Activated naive CD8-positive, alpha-beta T cell treated with anti-CD3 and anti-CD28 coated beads, Interleukin-2, amount 50 U/mL, for 16 hours (primary cell): Measurements from ENCODE around the gene ZNF134.

Experiments
- DNase-seq: peaks from one replicate; pipeline ENCODE4 v3.0.0-alpha.2; 2020; ENCODE audit warnings: low read depth, low spot score

ZNF134 gene

GRCh38 chr19:57613941-57614743 is at the start of gene ZNF134:
Gene ZNF134 (plus strand): TSS chr19:57614242. CDS start chr19:57619469, 5,227 bp downstream.
- DNase-seq = peak; percentile 84

GRCh38 chr19:57566396-57567265 is 47.4 kb upstream of the ZNF134 start:
- no peak for DNase-seq

- no peak for DNase-seq
Measured at GRCh38 chr19:57570707-57571106, 43.3 kb upstream of the ZNF134 start.

DNA sequence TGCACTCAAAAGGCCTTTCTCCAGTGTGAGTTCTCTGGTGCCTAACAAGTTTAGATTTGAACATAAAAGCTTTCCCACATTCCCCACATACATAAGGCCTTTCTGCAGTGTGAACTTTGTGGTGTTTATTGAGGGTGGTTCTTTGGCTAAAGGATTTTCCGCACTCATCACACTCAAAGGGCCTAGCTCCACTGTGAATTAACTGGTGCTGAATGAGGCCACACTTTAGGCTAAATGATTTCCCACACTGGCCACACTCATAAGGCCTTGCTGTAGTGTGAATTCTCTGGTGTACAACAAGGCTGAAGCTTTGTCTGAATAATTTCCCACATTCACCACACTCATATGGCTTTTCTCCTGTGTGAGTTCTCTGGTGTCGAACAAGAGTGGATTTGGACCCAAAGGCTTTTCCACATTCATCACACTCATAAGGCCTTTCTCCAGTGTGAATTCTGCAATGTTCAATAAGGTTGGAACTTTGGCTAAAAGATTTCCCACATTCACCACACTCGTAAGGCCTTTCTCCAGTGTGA is 41.6 kb upstream of the ZNF134 start:
- DNase-seq = no peak

GRCh38 chr19:57576661-57577060 is 37.4 kb upstream of the ZNF134 start:
- no peak for DNase-seq

DNA sequence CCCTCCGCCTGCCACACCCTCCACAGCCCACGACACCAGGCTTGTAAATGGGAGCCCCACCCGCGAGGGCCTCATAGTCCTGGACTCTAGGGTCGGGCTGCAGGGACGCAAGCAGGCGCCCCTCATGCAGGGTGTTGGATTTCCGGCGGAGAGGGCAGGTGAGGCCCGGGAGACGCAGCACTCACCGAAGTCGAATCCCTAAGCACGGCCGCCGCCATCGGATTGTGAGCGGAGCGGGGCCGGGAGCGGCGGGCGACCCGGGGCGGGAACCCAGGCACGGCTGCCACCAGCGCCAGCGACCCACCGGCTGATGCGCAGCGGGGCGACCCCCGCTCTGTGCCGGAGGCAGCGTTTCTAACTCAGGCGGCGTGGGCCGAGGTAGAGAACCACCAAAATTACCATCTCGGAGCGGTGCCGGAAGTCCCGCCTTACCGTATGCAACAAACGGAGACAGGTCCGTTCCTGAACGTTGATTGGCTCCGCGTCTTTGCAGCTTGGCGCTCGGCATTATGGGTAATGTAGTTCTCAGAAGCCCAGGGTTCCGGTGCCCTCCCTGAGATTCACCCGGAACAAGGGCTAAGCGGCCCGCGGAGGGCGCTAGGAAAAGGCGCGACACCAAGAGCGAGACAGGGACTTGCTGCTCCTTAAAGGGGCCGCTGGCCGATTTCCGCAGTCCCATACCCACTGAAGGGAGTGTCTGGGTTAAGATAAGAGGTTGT is 35.4 kb upstream of the ZNF134 start, which contains the start of gene ZNF416:
TSS of gene ZNF416 (minus strand) at position 425 of the 719 bp plus-strand sequence. CDS start at position 218, 207 bp downstream.
- peak; percentile 93 for DNase-seq

DNA sequence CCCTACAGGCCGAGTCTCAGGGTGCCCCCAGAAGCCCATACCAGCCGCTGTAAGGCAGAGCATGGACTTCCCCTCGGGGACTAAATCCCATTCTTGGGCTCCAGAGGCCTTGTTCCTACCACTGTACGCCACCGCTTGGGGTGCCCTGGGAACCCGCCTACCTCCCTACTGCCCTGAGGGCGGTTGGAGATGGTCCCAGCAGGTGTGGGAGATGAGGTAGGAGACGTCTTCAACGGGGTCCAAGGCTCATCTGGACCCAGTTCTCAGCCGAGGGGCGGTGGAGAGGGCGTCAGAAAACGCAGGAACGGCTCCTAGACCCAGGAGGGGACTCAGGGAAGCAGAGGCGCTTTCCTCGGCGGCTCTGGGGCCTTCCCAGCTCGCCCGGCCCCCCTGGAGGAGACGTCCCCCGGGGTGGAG is 30.9 kb upstream of the ZNF134 start:
- DNase-seq = no peak

DNA sequence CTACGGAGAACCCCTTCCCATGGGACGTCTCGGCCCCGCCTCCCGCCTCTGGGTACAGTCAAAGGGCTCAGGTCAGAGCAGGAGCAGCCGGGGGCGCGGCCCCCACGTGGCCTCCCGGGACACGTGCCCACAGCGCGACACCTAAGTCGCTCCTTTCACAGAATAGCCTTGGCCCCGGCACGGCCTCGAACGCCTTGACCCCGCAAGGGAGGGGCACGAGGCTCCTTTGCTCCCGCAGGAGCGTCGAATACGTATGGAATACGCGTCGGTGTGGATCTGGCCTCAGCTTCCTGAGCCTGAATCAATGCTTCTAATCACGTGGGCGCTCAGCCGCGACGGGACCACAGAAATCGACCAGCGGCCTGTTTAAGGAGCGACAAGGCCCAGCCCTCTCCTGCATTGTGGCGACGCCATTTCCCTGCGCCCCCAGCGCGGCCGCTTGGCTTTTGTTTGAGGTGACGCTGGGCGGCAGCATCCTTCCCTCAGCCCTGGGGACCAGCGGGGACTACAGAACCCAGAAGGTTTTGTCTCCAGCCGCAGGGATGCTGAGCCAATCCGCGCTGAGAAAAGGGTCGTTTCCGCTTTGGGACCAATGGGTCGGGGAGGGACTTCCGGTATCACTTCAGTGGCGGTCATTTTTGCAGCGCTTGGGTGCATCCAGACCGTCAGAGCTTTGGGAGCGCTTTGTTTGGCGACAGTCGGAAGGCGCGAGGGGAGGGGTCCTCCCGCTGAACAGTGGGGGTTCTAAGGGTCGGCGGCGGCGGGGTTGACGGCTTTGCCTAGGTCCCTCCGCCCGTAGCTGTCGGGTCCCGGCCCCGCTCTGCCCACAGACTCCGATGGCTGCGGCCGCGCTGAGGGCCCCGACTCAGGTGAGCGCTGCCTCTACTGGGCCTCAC is 30.3 kb upstream of the ZNF134 start, which contains the start of gene ZIK1:
TSS of gene ZIK1 (plus strand) at position 625 of the 896 bp plus-strand sequence. CDS start at position 837, 212 bp downstream.
- DNase-seq = peak; percentile 76

- no peak for DNase-seq
Measured at GRCh38 chr19:57587529-57587928, 26.5 kb upstream of the ZNF134 start.

- DNase-seq = no peak
Measured at GRCh38 chr19:57599377-57599760, 14.7 kb upstream of the ZNF134 start.

DNA sequence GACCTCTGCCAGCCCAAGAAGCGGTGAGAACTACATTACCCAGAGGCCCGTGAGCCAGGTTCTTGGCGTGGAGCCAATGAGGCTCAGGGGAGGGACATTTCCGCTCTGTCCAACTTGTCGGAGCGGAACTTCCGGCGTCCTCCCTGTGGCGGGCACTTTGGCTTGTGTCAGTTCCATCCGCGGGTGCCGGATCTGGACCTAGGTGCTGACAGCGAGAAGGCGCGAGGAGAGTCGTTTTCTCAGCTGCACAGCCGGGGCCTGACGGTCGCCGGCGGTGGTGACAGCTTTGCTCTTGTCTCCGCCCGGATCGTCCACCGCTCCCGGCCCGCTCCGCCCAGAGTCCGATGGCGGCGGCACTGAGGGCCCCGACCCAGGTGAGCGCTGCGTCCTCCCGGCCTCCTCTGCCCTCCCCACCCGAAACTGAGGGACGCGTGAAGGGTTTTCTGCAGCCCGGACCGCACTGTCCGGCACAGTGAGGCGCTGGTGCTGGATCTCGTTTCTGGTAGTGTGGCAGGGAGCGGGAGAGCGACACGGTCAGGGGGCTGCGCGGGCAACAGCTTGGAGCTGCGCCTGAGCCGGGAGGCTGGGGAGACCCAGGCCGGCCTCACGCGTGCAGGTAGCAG is 14.2 kb upstream of the ZNF134 start, which contains the start of gene ZNF530:
TSS of gene ZNF530 (plus strand) at position 125 of the 623 bp plus-strand sequence. CDS start 4,461 bp downstream, outside the sequence.
- peak; percentile 79 for DNase-seq

DNA sequence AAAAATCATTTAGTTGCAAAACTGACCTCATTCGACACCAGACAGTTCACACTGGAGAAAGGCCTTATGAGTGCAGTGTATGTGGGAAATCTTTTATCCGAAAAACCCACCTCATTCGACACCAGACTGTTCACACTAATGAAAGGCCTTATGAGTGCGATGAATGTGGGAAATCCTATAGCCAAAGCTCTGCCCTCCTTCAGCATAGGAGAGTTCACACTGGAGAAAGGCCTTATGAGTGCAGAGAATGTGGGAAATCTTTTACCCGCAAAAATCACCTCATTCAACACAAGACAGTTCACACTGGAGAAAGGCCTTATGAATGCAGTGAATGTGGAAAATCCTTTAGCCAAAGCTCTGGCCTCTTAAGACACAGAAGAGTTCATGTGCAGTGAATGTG is 7.1 kb upstream of the ZNF134 start:
- DNase-seq = no peak

DNA sequence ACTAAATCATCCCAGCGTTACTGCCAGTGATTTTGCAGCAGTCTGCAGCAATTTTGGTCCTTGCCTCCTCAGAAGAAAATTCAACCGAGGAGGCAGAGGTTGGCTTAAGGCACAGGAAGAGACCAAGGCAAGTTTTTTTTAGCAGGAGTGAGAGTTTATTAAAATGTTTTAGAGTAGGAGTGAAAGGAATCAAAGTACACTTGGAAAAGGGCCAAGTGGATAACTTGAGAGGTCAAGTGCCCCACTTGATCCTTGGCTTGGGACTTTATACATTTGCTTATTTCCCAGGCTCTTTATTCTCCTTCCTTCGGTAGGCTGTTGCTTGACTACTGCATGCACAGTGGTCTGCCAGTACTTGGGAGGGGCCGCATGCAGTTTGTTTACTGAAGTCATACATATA is 2.9 kb upstream of the ZNF134 start:
- DNase-seq = no peak

DNA sequence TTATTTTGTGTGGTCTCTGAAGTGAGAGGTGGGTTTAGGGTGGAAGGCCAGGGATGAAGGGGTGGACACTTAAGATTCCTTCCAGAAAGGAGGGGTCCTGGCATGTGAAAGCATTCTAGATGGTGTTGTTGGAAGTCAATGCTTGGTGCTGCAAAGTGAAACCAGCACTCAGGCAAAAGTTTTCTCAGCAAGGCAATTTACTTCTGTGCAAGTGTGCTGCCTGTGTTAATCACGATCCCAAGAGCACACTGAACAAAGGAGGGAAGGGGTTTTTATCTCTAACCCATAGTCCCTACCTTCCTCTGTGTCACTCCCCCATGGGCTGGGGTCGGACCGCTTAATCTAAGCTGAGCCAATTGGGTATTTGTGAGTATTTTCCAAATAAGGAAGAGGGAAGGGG is 1.3 kb downstream of the ZNF134 start:
- no peak for DNase-seq

DNA sequence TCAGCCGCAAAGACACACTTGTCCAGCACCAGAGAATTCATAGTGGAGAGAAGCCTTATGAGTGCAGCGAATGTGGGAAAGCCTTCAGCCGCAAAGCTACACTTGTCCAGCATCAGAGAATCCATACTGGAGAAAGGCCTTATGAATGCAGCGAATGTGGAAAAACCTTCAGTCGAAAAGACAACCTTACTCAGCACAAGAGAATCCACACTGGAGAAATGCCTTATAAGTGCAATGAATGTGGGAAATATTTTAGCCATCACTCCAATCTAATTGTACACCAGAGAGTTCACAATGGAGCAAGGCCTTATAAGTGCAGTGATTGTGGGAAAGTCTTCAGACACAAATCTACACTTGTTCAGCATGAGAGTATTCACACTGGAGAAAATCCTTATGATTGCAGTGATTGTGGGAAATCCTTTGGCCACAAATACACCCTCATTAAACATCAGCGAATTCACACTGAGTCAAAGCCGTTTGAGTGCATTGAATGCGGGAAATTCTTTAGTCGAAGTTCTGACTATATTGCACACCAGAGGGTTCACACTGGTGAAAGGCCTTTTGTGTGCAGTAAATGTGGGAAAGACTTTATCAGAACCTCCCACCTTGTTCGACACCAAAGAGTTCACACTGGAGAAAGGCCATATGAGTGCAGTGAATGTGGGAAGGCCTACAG is 6.8 kb downstream of the ZNF134 start:
- DNase-seq = no peak

DNA sequence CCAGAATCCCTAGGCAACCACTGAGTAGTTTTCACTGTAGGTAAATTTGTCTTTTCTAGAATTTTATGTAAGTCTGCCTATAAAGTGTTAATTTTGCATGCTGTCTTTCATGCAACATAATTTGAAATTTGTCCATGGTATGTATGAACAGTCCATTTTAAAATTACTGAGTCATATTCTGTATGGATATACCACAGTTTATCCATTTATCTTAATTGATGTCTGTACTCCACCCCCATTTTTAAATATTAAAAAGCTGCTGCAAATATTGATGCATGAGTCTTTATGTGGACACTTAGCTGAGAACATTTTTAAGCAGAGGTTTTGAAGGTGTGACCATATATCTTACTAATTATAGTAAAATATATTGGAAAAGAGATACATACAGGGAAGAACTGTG is 9.0 kb downstream of the ZNF134 start:
- DNase-seq = no peak

- peak; percentile 68 for DNase-seq
Measured at GRCh38 chr19:57632987-57633831, 19.2 kb downstream of the ZNF134 start, which contains the start of gene ZNF211. Gene ZNF211 (plus strand): TSS chr19:57633168. CDS start chr19:57633347, 179 bp downstream.

GRCh38 chr19:57633832-57634131 is 19.7 kb downstream of the ZNF134 start:
- no peak for DNase-seq
